ENCODE measurements around the gene FRA10AC1. TPM values are rescaled to one million over a fixed set of nuclear protein-coding genes. Genes with fewer than 3 reads are reported as not detected.

Gene FRA10AC1
- total RNA-seq, 1 experiment from 2014 or later, result 6.5 TPM

DNA sequence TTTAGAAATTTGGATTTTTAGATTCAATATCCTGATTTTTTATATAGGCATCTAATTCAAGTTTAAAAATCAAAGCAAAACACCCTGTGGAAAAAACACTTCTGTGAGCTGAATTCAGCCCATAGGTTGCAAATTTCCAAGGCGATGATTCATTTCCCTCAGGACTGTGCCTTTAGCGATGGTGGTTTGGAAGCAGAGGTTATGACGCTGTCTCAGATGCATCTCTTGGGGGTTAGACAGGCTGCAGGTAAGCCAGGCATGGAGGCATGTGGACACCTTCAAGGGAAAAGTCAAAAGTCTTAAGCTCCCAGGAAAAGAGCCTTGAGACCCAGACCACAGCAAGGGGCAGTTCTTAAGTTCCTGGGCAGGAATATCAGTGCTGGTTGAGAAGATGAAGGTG is 9.5 kb upstream of the FRA10AC1 start:
- H3K4me3 Mint-ChIP-seq (ENCODE audit: low read depth, unreplicated experiment), result no peak overlapping the region
- no peak overlapping the region for H3K27ac Mint-ChIP-seq (ENCODE audit: unreplicated experiment)
- DNase-seq, result no peak
- H3K27me3 Mint-ChIP-seq (ENCODE audit: unreplicated experiment), result peaks cover 31% of the 10 kb centered on the region
- CTCF ChIA-PET, result no interaction called here
- no peaks in the 10 kb centered on the region for H3K9me3 Mint-ChIP-seq (ENCODE audit: low read depth, unreplicated experiment)
- no peaks in the 10 kb centered on the region for H3K36me3 Mint-ChIP-seq (ENCODE audit: insufficient read depth, unreplicated experiment)
- no TSS peak for BruUV-seq (replicated peaks)
- TF ChIP-seq, protein P1, sequence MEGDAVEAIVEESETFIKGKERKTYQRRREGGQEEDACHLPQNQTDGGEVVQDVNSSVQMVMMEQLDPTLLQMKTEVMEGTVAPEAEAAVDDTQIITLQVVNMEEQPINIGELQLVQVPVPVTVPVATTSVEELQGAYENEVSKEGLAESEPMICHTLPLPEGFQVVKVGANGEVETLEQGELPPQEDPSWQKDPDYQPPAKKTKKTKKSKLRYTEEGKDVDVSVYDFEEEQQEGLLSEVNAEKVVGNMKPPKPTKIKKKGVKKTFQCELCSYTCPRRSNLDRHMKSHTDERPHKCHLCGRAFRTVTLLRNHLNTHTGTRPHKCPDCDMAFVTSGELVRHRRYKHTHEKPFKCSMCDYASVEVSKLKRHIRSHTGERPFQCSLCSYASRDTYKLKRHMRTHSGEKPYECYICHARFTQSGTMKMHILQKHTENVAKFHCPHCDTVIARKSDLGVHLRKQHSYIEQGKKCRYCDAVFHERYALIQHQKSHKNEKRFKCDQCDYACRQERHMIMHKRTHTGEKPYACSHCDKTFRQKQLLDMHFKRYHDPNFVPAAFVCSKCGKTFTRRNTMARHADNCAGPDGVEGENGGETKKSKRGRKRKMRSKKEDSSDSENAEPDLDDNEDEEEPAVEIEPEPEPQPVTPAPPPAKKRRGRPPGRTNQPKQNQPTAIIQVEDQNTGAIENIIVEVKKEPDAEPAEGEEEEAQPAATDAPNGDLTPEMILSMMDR (IDR thresholded peaks at IDR 0.05; ENCODE audit: unreplicated experiment), result no peak
- intact Hi-C loops (cut with micrococcal nuclease; ENCODE audit: unreplicated experiment), result no loop called here
- no peaks in the 10 kb centered on the region for H3K4me1 Mint-ChIP-seq (ENCODE audit: low read depth, unreplicated experiment)

DNA sequence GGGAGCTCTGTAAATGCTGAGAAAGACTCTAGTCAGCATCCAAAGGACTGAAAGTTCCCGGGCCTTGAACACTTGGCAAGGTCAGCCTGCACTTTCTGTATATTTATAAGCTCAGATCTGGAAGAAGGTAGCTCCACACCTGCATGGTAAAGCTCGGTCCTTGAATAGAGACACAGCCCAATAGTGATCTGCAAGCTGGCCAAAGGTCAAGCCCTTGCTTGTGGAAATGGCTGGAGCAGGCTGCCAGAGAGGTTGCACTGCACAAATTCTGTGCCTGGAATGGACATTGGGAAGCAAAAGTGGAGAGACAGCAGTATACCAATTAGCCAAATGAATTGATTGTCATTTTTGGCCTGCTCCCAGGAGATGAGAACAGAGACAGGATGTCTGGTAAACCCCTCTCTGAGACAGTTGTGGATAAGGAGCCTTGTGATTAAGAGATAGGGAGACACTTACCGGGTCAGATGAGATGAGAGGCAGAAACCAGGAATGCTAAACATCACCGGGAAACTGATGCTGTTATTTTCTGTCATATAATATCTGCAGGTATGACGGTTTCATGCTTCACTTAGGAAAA is 8.0 kb upstream of the FRA10AC1 start:
- no TSS peak for BruUV-seq (replicated peaks)

DNA sequence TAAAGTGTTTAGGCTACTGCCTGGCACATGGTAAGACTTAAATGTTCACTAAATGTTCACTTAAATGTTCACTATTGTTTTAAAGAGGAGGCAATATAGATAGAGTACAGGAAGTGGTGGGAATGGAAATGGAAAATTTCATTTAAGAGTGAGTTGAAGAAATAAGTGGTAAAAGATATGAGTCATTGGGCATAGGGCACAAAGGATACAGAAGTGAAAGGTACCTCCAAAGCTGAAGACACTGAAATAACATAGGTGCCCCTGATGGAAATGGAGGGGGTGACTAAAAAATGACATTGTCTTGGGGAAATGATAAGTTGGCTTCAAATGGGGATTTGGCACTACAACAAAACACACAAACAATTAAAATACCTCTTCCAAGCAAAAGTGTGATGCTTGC is 5.2 kb upstream of the FRA10AC1 start:
- TF ChIP-seq, protein P1 (IDR thresholded peaks at IDR 0.05; ENCODE audit: unreplicated experiment), result no peak
- H3K27ac Mint-ChIP-seq (ENCODE audit: unreplicated experiment), result no peak overlapping the region
- no peak overlapping the region for H3K4me3 Mint-ChIP-seq (ENCODE audit: low read depth, unreplicated experiment)
- BruUV-seq (replicated peaks), result no TSS peak
- no peaks in the 10 kb centered on the region for H3K9me3 Mint-ChIP-seq (ENCODE audit: low read depth, unreplicated experiment)
- no peaks in the 10 kb centered on the region for H3K36me3 Mint-ChIP-seq (ENCODE audit: insufficient read depth, unreplicated experiment)
- intact Hi-C loops (cut with micrococcal nuclease; ENCODE audit: unreplicated experiment), result no loop called here
- no peaks in the 10 kb centered on the region for H3K4me1 Mint-ChIP-seq (ENCODE audit: low read depth, unreplicated experiment)
- CTCF ChIA-PET, result no interaction called here
- DNase-seq, result no peak
- peaks cover 21% of the 10 kb centered on the region for H3K27me3 Mint-ChIP-seq (ENCODE audit: unreplicated experiment)

More for the DNA sequence above, 8.0 kb upstream of the FRA10AC1 start:
- intact Hi-C loops (cut with micrococcal nuclease; ENCODE audit: unreplicated experiment), result no loop called here
- Mint-ChIP-seq H3K4me3 (ENCODE audit: low read depth, unreplicated experiment) (no peak overlapping the region), H3K36me3 (ENCODE audit: insufficient read depth, unreplicated experiment) (no peaks in the 10 kb centered on the region), H3K9me3 (ENCODE audit: low read depth, unreplicated experiment) (no peaks in the 10 kb centered on the region), H3K27me3 (ENCODE audit: unreplicated experiment) (peaks cover 32% of the 10 kb centered on the region), H3K27ac (ENCODE audit: unreplicated experiment) (no peak overlapping the region), H3K4me1 (ENCODE audit: low read depth, unreplicated experiment) (no peaks in the 10 kb centered on the region)
- DNase-seq, result no peak
- CTCF ChIA-PET, result no interaction called here
- TF ChIP-seq, protein P1 (IDR thresholded peaks at IDR 0.05; ENCODE audit: unreplicated experiment), result no peak

DNA sequence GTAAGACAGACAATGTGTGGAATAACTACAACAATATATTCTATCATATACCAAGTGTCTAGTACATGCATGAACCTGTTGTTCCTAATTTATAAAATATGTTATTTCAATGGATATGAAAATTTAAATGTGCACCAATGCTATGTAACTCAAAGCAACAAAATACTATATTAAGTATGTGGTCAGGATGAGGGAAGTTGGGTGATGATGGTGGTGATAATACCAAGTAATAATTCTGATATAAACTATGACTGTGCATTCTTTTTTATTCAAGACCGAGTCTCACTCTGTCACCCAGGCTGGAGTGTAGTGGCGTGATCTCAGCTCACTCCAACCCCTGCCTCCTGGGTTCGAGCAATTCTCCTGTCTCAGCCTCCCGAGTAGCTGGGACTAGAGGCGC is 2.1 kb upstream of the FRA10AC1 start:
- H3K27me3 Mint-ChIP-seq (ENCODE audit: unreplicated experiment), result peaks cover 17% of the 10 kb centered on the region
- no TSS peak for BruUV-seq (replicated peaks)
- no peaks in the 10 kb centered on the region for H3K36me3 Mint-ChIP-seq (ENCODE audit: insufficient read depth, unreplicated experiment)
- H3K4me1 Mint-ChIP-seq (ENCODE audit: low read depth, unreplicated experiment), result no peaks in the 10 kb centered on the region
- CTCF ChIA-PET, result no interaction called here
- TF ChIP-seq, protein P1 (IDR thresholded peaks at IDR 0.05; ENCODE audit: unreplicated experiment), result no peak
- no peak overlapping the region for H3K4me3 Mint-ChIP-seq (ENCODE audit: low read depth, unreplicated experiment)
- no peaks in the 10 kb centered on the region for H3K9me3 Mint-ChIP-seq (ENCODE audit: low read depth, unreplicated experiment)
- no peak overlapping the region for H3K27ac Mint-ChIP-seq (ENCODE audit: unreplicated experiment)
- intact Hi-C loops (cut with micrococcal nuclease; ENCODE audit: unreplicated experiment), result no loop called here
- no peak for DNase-seq

All from Calu3 (cell line).